Omental fat pad (tissue), 4 donors: ENCODE data around the gene DAG1. TPM values are rescaled to one million over a fixed set of nuclear protein-coding genes. Genes with fewer than 3 reads are reported as not detected.

Experiments used
- ATAC-seq: fragments of 150-250 bp; one replicate; pipeline ENCODE4 v1.9.1; 2016; ENCODE audit warnings: mild to moderate bottlenecking, moderate library complexity; ENCODE audit not compliant: low FRiP score
- DNase-seq: peaks from one replicate; pipeline ENCODE4 v3.0.0-alpha.2; 2019; ENCODE audit warnings: low spot score
- CTCF ChIP-seq, 3 donors: fragments of 450-650 bp; IDR thresholded peaks; one replicate each; pipeline ENCODE4 v1.5.1; 2016 to 2017; ENCODE audit warnings: antibody characterized with exemption in 3 of 3, mild to moderate bottlenecking in 3 of 3, moderate library complexity in 2 of 3
- total RNA-seq, 4 donors: library from RNA; depleted of rRNA; stranded (reverse); fragments of >200 nt; gene quantifications; one replicate each; pipeline ENCODE4 v1.1.0, GENCODE V29; 2016

DAG1 gene
- total RNA-seq, 4 donors from 2014 or later = 37.8 to 65.0 (median 44.4) TPM

GRCh38 chr3:49469037-49469935 lies 781 bp upstream of the DAG1 start:
- no peak for TF ChIP-seq CTCF (IDR thresholded peaks at IDR 0.05)
- ATAC-seq = peak; percentile 57
- peak; percentile 27 for DNase-seq

GRCh38 chr3:49470714-49471420 lies 800 bp downstream of the DAG1 start:
- DNase-seq = no peak
- no peak for TF ChIP-seq CTCF (IDR thresholded peaks at IDR 0.05)
- peak; percentile 34 for ATAC-seq

- ATAC-seq = no peak
- no peak for TF ChIP-seq CTCF (IDR thresholded peaks at IDR 0.05)
- DNase-seq = no peak
Observed at GRCh38 chr3:49471856-49472495, 1.9 kb downstream of the DAG1 start.

- no peak for ATAC-seq
- no peak for DNase-seq
- no peak for TF ChIP-seq CTCF (IDR thresholded peaks at IDR 0.05)
Observed at GRCh38 chr3:49476563-49476962, 6.5 kb downstream of the DAG1 start.

- TF ChIP-seq CTCF (IDR thresholded peaks at IDR 0.05) = no peak
- no peak for DNase-seq
- ATAC-seq = no peak
Observed at GRCh38 chr3:49482766-49483165, 12.7 kb downstream of the DAG1 start.

- DNase-seq = no peak
- no peak for TF ChIP-seq CTCF (IDR thresholded peaks at IDR 0.05)
- ATAC-seq = no peak
Observed at GRCh38 chr3:49484471-49484870, 14.4 kb downstream of the DAG1 start.
